Measurements from ENCODE around the gene TLE2.

- TF ChIP-seq ERF (CRISPR knock-in tag; IDR thresholded peaks at IDR 0.05) (no peak), ZNF146 (CRISPR knock-in tag; IDR thresholded peaks at IDR 0.05; ENCODE audit: unreplicated experiment) (no peak), ZFP1 (CRISPR knock-in tag; IDR thresholded peaks at IDR 0.05) (no peak), IRF2 (CRISPR knock-in tag; IDR thresholded peaks at IDR 0.05) (no peak), NONO (IDR thresholded peaks at IDR 0.05; ENCODE audit: low read depth in 2 of 2, low read length in 1 of 2) (no peak), ZNF766 (CRISPR knock-in tag; conservative IDR thresholded peaks at IDR 0.05) (no peak), EGR1 (conservative IDR thresholded peaks at IDR 0.05) (no peak)
- TF ChIP-seq, protein P1, sequence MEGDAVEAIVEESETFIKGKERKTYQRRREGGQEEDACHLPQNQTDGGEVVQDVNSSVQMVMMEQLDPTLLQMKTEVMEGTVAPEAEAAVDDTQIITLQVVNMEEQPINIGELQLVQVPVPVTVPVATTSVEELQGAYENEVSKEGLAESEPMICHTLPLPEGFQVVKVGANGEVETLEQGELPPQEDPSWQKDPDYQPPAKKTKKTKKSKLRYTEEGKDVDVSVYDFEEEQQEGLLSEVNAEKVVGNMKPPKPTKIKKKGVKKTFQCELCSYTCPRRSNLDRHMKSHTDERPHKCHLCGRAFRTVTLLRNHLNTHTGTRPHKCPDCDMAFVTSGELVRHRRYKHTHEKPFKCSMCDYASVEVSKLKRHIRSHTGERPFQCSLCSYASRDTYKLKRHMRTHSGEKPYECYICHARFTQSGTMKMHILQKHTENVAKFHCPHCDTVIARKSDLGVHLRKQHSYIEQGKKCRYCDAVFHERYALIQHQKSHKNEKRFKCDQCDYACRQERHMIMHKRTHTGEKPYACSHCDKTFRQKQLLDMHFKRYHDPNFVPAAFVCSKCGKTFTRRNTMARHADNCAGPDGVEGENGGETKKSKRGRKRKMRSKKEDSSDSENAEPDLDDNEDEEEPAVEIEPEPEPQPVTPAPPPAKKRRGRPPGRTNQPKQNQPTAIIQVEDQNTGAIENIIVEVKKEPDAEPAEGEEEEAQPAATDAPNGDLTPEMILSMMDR (IDR thresholded peaks at IDR 0.05 in 2 of 3, conservative IDR thresholded peaks at IDR 0.05 in 1 of 3; ENCODE audit: insufficient read depth in 2 of 3, low read depth in 1 of 3, low read length in 3 of 3), result no peak
- TF ChIP-seq, protein P2, sequence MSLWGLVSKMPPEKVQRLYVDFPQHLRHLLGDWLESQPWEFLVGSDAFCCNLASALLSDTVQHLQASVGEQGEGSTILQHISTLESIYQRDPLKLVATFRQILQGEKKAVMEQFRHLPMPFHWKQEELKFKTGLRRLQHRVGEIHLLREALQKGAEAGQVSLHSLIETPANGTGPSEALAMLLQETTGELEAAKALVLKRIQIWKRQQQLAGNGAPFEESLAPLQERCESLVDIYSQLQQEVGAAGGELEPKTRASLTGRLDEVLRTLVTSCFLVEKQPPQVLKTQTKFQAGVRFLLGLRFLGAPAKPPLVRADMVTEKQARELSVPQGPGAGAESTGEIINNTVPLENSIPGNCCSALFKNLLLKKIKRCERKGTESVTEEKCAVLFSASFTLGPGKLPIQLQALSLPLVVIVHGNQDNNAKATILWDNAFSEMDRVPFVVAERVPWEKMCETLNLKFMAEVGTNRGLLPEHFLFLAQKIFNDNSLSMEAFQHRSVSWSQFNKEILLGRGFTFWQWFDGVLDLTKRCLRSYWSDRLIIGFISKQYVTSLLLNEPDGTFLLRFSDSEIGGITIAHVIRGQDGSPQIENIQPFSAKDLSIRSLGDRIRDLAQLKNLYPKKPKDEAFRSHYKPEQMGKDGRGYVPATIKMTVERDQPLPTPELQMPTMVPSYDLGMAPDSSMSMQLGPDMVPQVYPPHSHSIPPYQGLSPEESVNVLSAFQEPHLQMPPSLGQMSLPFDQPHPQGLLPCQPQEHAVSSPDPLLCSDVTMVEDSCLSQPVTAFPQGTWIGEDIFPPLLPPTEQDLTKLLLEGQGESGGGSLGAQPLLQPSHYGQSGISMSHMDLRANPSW (CRISPR knock-in tag; IDR thresholded peaks at IDR 0.05), result no peak
These were observed 23.7 kb downstream of the TLE2 start for GRCh38 chr19:3005345-3005744.
